GM23338 (cell line): Measurements from ENCODE around the gene PRKX.

Experiments used
- CREB1 ChIP-seq: fragments of 250-450 bp; sonication (Bioruptor Pico); IDR thresholded peaks from 2 replicates; pipeline ENCODE4 v1.5.0; 2020; ENCODE audit warnings: low read depth, mild to moderate bottlenecking, moderate library complexity
- CTCF ChIP-seq, 2 experiments: fragments of 200-600 bp in 1 of 2; sonication (generic) in 1 of 2; conservative IDR thresholded peaks; 2 replicates each; pipeline versions ENCODE4 v1.5.1 to v1.6.1; 2016 to 2017; ENCODE audit warnings: antibody characterized with exemption in 2 of 2, low read depth in 2 of 2, mild to moderate bottlenecking in 2 of 2, moderate library complexity in 1 of 2
- EZH2 ChIP-seq: fragments of 200-600 bp; sonication (generic); IDR thresholded peaks from one replicate; pipeline ENCODE4 v1.8.0; 2017; ENCODE audit warnings: antibody characterized with exemption, mild to moderate bottlenecking, low read depth; ENCODE audit not compliant: unreplicated experiment
- EZH2phosphoT487 ChIP-seq: fragments of 200-600 bp; sonication (generic); IDR thresholded peaks from one replicate; pipeline ENCODE4 v1.8.1; 2018; ENCODE audit warnings: antibody characterized with exemption; ENCODE audit not compliant: unreplicated experiment
- JUNB ChIP-seq: IDR thresholded peaks from one replicate; pipeline ENCODE4 v1.6.1; 2016; ENCODE audit warnings: antibody characterized with exemption; ENCODE audit not compliant: unreplicated experiment
- NANOG ChIP-seq: IDR thresholded peaks from 2 replicates; pipeline ENCODE4 v1.6.1; 2016; ENCODE audit warnings: antibody characterized with exemption, borderline replicate concordance
- POLR2AphosphoS5 ChIP-seq: IDR thresholded peaks from 2 replicates; pipeline ENCODE4 v1.6.1; 2016; ENCODE audit warnings: antibody characterized with exemption, low read depth
- REST ChIP-seq: IDR thresholded peaks from one replicate; pipeline ENCODE4 v1.6.1; 2018; ENCODE audit warnings: antibody characterized with exemption; ENCODE audit not compliant: unreplicated experiment
- STAT1 ChIP-seq: IDR thresholded peaks from one replicate; pipeline ENCODE4 v1.6.1; 2016; ENCODE audit warnings: antibody characterized with exemption; ENCODE audit not compliant: unreplicated experiment
- ZNF114 ChIP-seq: fragments of 250-450 bp; sonication (Bioruptor Pico); IDR thresholded peaks from 2 replicates; pipeline ENCODE4 v1.5.0; 2020; ENCODE audit warnings: mild to moderate bottlenecking, moderate library complexity
- ZNF331 ChIP-seq: fragments of 250-450 bp; sonication (Bioruptor Pico); IDR thresholded peaks from 2 replicates; pipeline ENCODE4 v1.5.0; 2020; ENCODE audit warnings: low read depth, mild to moderate bottlenecking, moderate library complexity
- TF ChIP-seq, protein P1 (sequence below): IDR thresholded peaks from 2 replicates; pipeline ENCODE4 v1.6.1; 2016; ENCODE audit warnings: antibody characterized with exemption
- TF ChIP-seq, protein P2 (sequence below): fragments of 250-450 bp; sonication (Bioruptor Pico); IDR thresholded peaks from 2 replicates; pipeline ENCODE4 v1.5.0; 2020; ENCODE audit warnings: mild to moderate bottlenecking, moderate library complexity

DNA sequence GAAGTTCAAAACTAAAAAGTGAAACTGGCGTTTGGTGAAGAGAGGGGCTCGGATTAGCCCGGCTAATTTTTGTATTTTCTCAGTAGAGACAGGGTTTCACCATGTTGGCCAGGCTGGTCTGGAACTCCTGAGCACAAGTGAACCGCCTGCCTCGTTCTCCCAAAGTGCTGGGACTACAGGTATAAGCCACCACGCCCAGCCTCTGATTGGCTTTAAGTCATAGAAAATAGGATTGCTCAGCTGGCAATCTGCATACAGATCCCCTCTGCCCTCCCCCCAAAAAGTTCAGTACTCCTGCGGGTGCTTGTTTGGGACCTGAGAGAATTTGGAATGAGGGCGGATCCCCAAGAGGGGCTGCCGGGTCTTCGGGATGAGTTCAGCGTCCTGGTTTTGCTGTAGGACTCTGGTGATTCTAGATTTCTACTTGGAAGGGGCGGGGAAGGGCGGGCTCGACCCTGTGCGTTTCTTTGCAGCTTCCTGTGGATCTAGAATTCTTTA lies 537 bp upstream of the PRKX start:
- TF ChIP-seq CTCF (conservative IDR thresholded peaks at IDR 0.05; ENCODE audit: low read depth in 2 of 2) (no peak), EZH2phosphoT487 (no peak), ZNF114 (CRISPR knock-in tag) (no peak), REST (no peak), POLR2AphosphoS5 (no peak), JUNB (no peak), CREB1 (no peak), EZH2 (no peak), ZNF331 (CRISPR knock-in tag) (no peak), STAT1 (no peak), NANOG (no peak)
- TF ChIP-seq, protein P1, sequence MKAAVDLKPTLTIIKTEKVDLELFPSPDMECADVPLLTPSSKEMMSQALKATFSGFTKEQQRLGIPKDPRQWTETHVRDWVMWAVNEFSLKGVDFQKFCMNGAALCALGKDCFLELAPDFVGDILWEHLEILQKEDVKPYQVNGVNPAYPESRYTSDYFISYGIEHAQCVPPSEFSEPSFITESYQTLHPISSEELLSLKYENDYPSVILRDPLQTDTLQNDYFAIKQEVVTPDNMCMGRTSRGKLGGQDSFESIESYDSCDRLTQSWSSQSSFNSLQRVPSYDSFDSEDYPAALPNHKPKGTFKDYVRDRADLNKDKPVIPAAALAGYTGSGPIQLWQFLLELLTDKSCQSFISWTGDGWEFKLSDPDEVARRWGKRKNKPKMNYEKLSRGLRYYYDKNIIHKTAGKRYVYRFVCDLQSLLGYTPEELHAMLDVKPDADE, result no peak
- TF ChIP-seq, protein P2, sequence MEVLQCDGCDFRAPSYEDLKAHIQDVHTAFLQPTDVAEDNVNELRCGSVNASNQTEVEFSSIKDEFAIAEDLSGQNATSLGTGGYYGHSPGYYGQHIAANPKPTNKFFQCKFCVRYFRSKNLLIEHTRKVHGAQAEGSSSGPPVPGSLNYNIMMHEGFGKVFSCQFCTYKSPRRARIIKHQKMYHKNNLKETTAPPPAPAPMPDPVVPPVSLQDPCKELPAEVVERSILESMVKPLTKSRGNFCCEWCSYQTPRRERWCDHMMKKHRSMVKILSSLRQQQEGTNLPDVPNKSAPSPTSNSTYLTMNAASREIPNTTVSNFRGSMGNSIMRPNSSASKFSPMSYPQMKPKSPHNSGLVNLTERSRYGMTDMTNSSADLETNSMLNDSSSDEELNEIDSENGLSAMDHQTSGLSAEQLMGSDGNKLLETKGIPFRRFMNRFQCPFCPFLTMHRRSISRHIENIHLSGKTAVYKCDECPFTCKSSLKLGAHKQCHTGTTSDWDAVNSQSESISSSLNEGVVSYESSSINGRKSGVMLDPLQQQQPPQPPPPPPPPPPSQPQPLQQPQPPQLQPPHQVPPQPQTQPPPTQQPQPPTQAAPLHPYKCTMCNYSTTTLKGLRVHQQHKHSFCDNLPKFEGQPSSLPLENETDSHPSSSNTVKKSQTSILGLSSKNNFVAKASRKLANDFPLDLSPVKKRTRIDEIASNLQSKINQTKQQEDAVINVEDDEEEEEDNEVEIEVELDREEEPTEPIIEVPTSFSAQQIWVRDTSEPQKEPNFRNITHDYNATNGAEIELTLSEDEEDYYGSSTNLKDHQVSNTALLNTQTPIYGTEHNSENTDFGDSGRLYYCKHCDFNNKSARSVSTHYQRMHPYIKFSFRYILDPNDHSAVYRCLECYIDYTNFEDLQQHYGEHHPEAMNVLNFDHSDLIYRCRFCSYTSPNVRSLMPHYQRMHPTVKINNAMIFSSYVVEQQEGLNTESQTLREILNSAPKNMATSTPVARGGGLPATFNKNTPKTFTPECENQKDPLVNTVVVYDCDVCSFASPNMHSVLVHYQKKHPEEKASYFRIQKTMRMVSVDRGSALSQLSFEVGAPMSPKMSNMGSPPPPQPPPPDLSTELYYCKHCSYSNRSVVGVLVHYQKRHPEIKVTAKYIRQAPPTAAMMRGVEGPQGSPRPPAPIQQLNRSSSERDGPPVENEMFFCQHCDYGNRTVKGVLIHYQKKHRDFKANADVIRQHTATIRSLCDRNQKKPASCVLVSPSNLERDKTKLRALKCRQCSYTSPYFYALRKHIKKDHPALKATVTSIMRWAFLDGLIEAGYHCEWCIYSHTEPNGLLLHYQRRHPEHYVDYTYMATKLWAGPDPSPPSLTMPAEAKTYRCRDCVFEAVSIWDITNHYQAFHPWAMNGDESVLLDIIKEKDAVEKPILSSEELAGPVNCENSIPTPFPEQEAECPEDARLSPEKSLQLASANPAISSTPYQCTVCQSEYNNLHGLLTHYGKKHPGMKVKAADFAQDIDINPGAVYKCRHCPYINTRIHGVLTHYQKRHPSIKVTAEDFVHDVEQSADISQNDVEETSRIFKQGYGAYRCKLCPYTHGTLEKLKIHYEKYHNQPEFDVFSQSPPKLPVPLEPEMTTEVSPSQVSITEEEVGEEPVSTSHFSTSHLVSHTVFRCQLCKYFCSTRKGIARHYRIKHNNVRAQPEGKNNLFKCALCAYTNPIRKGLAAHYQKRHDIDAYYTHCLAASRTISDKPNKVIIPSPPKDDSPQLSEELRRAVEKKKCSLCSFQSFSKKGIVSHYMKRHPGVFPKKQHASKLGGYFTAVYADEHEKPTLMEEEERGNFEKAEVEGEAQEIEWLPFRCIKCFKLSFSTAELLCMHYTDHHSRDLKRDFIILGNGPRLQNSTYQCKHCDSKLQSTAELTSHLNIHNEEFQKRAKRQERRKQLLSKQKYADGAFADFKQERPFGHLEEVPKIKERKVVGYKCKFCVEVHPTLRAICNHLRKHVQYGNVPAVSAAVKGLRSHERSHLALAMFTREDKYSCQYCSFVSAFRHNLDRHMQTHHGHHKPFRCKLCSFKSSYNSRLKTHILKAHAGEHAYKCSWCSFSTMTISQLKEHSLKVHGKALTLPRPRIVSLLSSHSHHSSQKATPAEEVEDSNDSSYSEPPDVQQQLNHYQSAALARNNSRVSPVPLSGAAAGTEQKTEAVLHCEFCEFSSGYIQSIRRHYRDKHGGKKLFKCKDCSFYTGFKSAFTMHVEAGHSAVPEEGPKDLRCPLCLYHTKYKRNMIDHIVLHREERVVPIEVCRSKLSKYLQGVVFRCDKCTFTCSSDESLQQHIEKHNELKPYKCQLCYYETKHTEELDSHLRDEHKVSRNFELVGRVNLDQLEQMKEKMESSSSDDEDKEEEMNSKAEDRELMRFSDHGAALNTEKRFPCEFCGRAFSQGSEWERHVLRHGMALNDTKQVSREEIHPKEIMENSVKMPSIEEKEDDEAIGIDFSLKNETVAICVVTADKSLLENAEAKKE (CRISPR knock-in tag), result no peak
